IPS DF 4.7 (cell line): ENCODE results near the gene PLEKHG2.
"Not testable (repeated sequence)": the region's sequence is repeated elsewhere in the genome, so short reads cannot be mapped to it uniquely, and the experiment has no call there.

ENCODE experiments used
- DNase-seq: peaks from one replicate; pipeline ENCODE4 v3.0.0-alpha.2; 2013; ENCODE audit warnings: low spot score; ENCODE audit errors: extremely low read depth

Gene PLEKHG2, protein sequence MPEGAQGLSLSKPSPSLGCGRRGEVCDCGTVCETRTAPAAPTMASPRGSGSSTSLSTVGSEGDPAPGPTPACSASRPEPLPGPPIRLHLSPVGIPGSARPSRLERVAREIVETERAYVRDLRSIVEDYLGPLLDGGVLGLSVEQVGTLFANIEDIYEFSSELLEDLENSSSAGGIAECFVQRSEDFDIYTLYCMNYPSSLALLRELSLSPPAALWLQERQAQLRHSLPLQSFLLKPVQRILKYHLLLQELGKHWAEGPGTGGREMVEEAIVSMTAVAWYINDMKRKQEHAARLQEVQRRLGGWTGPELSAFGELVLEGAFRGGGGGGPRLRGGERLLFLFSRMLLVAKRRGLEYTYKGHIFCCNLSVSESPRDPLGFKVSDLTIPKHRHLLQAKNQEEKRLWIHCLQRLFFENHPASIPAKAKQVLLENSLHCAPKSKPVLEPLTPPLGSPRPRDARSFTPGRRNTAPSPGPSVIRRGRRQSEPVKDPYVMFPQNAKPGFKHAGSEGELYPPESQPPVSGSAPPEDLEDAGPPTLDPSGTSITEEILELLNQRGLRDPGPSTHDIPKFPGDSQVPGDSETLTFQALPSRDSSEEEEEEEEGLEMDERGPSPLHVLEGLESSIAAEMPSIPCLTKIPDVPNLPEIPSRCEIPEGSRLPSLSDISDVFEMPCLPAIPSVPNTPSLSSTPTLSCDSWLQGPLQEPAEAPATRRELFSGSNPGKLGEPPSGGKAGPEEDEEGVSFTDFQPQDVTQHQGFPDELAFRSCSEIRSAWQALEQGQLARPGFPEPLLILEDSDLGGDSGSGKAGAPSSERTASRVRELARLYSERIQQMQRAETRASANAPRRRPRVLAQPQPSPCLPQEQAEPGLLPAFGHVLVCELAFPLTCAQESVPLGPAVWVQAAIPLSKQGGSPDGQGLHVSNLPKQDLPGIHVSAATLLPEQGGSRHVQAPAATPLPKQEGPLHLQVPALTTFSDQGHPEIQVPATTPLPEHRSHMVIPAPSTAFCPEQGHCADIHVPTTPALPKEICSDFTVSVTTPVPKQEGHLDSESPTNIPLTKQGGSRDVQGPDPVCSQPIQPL (N-terminal part only)

DNA sequence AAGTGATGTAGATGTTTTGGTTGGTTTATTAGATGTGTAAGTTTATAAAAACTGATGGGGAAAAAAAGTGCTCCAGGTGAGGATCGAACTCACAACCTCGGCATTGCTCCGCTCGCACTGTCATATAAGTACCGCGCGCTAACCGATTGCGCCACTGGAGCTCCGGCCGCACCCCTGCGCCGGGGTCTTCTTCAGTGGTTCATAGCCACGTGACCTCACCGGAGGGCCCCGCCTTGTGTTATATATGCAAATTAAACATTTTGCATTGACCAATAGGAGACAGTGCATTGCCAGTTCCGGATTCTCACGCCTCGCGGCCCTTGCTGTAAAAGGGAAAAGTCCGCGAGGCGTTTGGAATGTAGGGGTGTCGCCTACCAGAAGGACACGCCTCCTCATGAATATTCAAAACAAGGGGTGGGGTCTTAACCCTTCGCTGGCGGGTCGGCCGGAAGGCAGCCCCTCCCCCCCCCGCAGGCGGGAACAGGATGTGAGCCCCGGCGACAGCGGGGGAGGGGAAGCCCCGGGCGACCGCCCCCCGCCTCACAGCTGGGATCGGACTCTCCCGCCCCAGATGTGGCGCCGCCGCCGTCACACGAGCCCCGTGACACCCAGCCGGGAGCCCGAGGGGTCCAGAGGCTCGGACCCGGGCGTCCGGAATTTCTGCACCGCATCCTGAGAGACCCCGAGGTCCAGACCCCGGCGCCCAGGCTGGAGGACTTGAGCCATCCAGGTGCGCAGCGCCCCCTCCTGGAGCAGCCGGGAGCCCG lies at the start of gene PLEKHG2:
TSS of gene PLEKHG2 (plus strand) at position 570 of the 767 bp plus-strand sequence. CDS start 1,418 bp downstream, outside the sequence.
- no peak for DNase-seq

DNA sequence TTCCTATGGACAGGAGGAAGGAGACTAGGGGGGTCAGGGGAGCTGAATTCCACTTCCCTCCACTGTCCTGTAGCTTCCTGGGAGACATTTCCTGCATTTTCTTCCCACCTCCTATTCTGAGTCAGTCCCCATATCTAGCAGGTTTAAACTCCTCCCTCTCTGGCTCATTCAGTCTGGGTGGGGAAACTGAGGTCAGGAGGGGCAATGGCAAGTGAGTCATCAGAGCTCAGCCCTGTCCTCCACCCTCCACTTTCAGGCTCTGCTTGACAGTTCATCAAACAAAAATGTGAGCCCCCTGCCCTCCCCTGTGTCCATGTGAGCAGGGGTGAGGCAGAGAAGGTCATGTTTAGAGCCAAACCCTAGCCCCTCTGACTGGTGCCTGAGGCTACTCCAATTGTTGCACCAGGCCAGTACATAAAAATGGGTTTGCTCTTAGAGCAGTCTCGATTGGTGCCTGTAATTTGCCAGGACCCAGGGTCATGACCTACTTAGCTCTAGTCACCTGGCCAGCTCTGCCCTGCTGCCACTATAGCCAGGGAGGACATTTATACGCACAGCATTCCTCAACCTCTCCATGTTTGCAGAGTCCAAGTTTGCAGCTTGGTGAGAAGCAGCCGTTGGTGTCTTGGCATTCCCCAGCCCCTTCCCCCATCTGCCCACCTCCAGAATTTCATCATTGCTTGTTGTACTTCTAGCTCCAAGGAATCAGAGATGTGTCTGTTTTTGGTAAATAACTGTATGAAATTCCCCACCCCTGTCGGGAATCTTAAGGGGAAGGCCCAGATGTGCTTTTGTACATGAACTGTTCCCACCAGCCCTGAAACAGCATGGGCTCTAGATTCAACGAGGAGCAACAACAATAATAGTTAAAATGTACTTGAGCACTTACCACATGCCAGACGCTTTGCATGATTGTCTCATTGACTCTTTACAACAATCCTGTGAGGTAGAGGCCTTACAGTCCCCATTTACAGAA lies 49.5 kb upstream of the PLEKHG2 start:
- DNase-seq = no peak

DNA sequence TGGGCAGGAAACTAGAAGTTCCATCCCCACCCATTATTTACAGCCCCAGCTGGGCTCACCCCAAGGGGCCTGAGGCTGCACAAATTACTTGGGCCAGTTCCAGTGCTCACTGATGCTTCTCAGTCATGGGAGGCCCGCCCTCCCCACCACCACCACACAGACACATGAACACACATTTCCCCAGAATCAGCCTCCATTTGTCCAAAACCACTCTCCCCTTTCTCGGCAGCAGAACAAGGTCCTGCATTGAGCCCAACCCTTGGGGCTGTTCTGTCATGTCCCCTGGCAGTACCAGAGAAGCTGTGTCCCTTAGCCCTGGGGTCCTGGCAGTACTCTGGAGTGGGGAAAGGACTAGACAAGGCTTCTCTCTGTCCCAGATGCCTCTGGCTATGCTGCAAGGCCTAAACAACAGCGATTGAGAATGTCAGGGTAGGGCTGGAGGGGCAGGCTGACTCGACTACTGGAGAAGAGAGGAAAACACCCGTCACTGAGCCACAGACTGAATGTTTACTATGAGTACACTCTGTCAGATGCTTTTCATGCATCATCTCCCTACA lies 48.5 kb upstream of the PLEKHG2 start:
- DNase-seq = no peak

DNA sequence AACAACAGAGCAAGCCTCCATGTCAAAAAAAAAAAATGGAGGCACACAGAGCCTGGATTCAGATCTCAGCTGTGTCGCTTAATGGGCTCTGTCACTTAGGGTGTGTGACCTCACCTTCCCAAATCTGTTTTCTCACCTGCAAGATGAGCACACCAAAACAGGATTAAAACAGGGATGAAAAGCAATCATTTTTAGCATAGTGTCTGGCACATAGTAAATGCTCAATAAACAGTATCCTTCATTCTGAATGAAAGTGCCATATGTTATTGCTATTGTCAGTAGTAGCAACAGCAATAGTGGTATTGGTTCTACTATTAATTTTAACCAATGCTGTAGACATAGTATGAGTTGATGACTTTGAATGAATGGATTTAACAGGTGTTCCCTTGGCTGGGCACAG lies 46.9 kb upstream of the PLEKHG2 start:
- DNase-seq = no peak

DNA sequence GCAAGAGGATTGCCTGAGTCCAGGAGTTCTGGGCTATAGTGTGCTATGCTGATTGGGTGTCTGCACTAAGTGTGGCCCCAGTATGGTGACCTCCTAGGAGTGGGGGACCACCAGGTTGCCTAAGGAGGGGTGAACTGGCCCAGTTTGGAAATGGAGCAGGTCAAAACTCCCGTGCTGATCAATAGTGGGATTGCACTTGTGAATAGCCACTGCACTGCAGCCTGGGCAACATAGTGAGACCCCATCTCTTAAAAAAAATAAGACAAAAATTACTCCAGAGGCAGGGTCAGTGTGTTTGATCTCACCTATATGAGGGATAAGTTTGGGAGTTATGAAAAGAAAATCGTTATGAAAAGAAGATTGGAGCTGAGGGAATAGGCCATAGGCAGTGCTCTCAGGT lies 43.3 kb upstream of the PLEKHG2 start:
- no peak for DNase-seq

DNA sequence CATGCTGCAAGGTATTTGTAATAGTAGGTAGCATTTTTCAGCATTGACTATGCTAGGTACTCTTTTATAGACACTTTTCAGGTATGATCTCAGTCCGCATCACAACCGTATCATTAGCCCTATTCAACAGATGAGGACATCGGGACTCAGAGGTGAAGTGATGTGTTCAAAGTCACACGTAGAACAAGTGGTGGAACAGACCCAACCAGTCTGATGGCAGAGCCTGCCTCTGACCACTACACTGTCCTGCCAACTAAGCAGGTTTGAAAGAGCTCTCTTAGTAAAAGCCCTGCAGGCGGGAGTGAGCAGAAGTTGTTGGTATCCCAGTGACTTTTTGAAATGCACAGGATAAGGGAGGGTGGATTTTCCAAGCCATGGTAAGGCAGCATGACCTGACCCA lies 41.7 kb upstream of the PLEKHG2 start:
- DNase-seq = no peak

DNA sequence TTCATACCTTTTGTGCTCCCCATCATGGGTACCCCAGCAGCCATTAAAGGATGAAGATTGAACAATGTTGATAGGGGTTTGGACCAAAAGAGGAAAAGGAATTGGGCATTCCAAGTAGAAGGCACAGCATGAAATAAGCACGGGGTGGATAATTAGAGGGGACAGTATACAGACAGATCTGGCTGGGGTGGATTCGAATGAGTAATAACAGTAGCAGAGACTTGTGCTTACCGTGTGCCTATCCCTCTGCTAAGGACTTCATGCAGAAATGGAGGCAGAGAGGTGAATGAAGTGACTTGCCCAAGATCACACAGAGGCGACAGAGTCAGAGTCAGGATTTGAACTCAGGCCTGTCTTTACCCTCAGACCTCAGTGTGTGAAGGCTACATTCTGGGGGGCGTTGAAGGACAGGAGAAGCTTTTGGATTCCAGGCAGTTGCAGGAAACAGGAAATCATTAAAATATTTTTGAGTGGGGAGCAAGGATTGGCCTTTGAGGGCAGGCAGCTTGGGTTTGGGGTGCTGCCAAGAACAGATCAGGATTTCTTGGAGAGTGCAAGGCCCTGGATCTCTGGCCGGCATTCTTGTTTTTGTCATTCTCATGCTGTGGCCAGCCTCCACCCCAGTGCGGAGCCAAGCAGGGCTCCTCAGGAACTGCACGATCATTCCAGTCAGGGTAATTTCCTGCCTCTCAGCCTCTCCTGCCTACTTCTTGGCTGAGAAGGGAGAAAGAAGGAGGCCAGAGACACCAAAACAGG lies 40.2 kb upstream of the PLEKHG2 start:
- no peak for DNase-seq

DNA sequence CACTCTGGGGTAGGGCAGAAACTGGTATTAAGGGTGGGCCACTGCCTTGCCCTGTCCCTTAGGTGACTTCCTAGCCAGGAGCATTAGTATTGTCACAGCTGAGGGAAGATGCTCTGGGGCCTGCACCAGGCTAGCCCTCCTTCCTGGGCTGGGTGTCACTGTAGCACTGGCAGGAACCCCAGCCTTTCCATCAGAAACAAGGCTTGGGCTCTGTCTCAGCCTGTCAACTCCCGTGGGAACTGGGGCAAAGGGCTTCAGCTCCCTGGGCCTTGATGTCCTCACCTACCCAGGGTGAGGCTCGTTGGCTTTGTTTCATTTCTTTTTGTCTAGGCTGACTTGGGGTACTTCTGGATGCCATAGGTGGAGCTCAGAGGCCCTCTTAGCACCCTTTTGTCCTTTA lies 39.5 kb upstream of the PLEKHG2 start:
- no peak for DNase-seq

DNA sequence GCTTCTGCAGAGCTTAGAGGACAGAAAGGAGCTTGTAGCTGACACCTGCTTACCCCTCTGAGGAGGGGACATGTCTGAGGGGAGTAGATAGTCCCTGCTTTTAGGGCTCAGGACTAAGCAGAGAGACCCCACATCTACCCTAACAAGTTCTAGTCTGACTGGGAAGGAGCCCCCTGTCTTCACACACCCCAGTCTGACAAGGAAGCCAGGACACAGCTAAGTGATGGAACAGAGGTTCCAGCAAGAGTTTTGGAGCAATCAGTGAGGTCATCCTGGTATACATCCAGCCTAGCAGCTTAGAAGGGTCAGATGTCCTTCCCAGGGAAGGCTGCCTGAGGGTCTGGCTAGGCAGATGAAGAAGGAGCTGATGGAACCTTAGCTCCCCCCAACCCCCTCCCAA lies 36.5 kb upstream of the PLEKHG2 start:
- no peak for DNase-seq

DNA sequence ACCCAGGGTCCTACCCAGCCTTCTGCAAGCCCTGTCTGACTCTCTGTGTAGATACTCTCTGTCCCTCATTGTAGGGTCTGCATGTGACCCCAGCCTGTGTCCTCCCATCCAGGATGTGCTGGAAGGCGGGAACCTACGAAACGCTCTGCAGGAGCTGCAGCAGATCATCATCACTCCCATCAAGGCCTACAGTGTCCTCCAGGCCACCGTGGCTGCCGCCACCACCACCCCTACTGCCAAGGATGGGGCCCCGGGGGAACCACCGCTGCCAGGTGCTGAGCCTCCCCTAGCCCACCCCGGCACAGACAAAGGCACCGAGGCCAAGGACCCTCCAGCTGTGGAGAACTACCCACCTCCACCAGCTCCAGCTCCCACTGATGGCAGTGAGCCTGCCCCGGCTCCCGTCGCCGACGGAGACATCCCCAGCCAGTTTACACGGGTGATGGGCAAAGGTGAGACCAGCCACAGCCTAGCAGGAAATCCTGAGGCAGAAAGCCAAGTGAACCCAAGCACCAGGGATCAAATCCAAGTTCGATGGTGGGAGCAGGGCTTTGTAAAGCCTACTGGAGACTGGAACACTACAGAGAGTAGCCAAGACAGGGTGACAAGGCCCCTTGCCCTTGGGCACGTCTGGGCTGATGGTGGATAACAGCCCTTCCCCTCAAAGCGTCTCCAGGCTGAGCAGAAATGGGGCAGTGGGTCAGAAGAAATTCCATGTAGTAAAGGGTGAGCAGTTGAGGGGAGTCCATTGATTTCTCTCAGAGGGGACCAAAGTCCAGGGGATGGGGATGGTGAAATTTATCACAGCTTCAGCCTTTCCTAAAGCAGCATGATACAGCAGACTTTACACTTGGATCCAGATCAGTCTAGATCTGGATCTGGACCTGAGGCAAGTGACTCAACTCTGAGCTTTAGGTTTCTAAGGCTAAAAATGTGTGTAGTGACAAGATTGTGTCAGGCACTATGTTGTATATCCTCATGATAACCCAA lies 34.8 kb upstream of the PLEKHG2 start:
- DNase-seq = no peak

DNA sequence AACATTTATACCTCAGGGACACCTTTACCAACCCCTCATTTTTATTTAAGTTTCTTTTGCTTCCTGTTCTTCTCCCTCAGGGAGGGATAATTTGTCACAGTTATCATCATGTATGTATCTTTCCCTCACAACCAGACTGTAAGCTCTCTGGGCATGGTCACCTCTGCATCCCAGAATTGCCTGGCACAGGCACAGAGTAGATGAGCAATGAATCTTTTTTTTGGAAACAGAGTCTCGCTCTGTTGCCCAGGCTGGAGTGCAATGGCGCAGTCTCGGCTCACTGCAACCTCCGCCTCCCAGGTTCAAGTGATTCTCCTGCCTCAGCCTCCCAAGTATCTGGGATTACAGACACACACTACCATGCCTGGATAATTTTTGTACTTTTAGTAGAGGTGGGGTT lies 33.1 kb upstream of the PLEKHG2 start:
- not testable (repeated sequence) for DNase-seq

DNA sequence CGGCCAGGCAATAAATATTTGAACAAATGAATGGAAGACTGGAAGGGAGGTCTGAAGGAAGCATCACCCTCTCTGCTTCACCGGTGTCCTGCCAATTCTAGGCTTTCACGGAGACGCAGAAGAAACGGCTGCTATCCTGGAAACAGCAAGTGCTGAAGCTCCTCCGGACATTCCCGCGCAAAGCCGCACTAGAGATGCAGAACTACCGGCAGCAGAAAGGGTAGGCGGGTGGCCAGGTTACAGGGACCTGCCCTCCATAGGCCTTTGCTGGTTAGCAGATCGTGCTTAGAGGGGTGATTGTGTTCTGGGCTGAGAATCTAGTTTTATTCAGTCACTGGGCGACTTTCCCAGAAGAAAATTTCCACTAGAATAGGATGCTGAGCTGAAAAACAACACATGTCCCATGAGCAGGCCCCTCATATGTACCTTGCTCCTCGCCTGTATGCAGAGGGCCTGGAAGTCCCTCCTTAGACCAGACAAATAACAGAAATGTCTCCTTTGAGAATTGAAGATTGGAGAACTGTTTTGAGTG lies 32.5 kb upstream of the PLEKHG2 start:
- DNase-seq = no peak

DNA sequence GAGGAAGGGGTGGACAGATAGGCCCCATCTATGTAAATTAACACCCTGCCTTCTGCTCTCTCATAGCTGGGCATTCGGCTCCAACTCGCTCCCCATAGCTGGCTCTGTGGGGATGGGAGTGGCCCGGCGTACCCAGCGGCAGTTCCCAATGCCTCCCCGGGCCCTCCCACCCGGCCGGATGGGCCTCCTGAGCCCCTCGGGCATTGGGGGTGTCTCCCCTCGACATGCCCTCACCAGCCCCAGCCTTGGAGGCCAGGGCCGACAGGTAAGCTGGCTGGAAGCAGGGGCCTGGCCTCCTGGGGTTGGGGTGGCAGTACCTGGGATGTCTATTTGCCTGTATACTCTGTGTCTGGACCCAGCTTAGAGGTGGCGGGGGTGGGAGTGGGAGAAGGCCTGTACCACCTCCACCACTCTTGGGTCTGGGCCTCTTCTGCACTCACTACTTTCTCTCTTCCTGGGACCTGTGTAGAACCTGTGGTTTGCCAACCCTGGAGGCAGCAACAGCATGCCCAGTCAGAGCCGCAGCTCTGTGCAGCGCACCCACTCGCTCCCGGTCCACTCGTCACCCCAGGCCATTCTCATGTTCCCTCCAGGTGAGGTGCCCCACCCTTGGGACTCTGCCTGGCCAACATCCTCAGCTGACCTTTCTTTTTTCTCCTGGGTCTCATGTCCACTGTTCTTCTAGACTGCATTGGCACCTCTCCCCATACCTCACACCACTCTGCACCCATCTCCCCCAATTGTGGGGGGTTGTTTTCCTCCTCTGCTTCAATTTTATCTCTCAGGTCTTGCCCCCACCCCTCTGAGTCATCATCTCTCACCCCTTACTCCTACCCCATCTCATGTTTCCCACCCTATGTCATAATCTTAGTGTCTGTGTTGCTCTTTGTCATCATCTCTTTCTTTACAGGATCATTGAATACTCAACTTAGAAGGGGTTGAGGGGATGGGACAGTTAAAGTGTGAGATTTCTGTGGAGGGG lies 31.7 kb upstream of the PLEKHG2 start:
- DNase-seq = no peak

DNA sequence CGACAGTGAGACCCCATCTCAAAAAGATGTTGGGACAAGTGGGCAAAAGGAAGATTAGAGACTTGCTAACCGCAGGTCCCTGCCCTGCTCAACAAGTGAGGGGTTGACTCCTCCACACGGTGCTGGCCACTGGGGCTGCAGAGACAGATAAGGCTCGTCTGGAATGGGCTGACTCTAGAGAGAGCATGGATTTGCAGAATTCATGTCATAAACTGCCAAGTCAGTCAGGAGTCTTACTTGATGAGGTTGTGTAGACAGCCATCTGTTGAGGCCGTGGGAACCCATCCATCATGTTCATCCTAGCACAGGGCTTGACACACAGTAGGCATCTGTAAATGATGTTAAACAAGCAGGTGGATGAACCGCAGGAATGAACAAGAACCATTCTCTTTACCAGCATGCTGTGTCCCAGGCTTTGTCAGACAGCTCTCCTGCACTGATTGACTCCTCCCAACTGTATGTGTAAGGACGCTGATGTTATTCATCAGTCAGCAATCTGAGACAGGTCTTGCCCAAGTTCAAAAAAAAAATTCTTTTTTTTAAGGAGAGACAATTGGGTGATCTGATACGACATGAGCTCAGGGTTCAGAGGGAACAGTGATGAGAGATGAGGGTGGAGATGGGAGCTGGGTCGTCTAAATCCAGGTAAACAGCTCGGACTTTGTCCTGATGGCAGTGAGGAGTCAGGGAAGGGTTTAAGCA lies 30.4 kb upstream of the PLEKHG2 start:
- DNase-seq = no peak

DNA sequence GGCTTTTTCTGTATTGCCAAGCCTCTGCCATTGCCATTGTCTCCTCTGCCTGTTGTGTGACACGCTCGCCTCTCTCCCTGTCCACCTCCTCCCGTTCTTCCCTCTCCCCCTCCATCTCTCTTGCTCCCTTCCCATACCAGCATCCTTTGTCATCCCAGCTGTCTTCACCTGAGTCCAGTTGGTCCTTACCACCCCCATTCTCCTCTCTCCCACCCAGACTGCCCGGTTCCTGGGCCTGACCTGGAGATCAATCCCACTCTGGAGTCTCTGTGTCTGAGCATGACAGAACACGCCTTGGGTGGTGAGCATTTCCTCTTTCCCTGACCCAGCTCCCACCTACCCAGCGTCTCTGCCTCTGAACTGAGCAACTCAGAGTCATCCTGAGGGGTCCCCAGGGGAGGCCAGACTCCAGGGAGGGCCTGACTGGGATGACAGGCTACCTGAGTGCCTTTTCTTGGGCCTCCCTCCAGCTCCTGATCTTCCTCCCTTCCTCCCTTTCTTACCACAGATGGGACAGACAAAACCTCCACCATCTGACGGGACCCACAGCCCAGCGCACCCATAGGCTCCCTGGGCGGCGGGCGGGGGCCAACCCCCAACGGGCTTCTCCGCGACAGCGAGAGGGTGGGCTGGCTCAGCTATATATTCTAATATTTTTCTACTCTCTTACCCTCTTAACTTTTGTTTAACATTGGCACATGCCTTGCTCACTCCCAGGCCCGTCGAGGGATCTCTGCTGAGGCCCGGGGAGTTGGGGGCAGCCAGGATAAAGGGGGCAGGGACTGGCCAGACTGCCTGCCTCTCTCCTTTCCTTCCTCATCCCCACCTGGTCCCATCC lies 29.3 kb upstream of the PLEKHG2 start:
- no peak for DNase-seq
